Raji (cell line): ENCODE measurements around the gene KLHL5.
A peak's percentile ranks its signal among the peaks of the same experiment; 100 is the strongest.

ENCODE experiments used
- POLR2A ChIP-seq: IDR thresholded peaks from 2 replicates; pipeline ENCODE4 v1.6.1; 2011; ENCODE audit warnings: low read depth, low read length, control low read depth; ENCODE audit not compliant: insufficient read depth

Gene KLHL5

GRCh38 chr4:39062094-39062769 is at the start of gene KLHL5:
TSS of gene KLHL5 (plus strand) at chr4:39062232. CDS start at chr4:39062653, 421 bp downstream.
- TF ChIP-seq POLR2A, result no peak

- no peak for TF ChIP-seq POLR2A
Measured at GRCh38 chr4:39014028-39014427, 48.0 kb upstream of the KLHL5 start.

- no peak for TF ChIP-seq POLR2A
Measured at GRCh38 chr4:39020130-39020529, 41.9 kb upstream of the KLHL5 start.

- no peak for TF ChIP-seq POLR2A
Measured at GRCh38 chr4:39021631-39022030, 40.4 kb upstream of the KLHL5 start.

GRCh38 chr4:39022241-39022640 is 39.8 kb upstream of the KLHL5 start:
- no peak for TF ChIP-seq POLR2A

- TF ChIP-seq POLR2A, result no peak
Measured at GRCh38 chr4:39023059-39023458, 39.0 kb upstream of the KLHL5 start.

- TF ChIP-seq POLR2A, result no peak
Measured at GRCh38 chr4:39024311-39024865, 37.6 kb upstream of the KLHL5 start.

GRCh38 chr4:39025552-39026085 is 36.4 kb upstream of the KLHL5 start:
- no peak for TF ChIP-seq POLR2A

GRCh38 chr4:39026096-39026495 is 35.9 kb upstream of the KLHL5 start:
- TF ChIP-seq POLR2A, result no peak

- peak; percentile 28; the same call in 1 of the 2 replicates for TF ChIP-seq POLR2A
Measured at GRCh38 chr4:39029752-39030694, 32.0 kb upstream of the KLHL5 start.

- TF ChIP-seq POLR2A, result no peak
Measured at GRCh38 chr4:39030725-39031124, 31.3 kb upstream of the KLHL5 start.

GRCh38 chr4:39032218-39033085 is 29.6 kb upstream of the KLHL5 start, which contains the start of gene TMEM156:
TSS of gene TMEM156 (minus strand) at chr4:39032409. CDS start at chr4:39032313, 96 bp downstream.
- peak; percentile 65 for TF ChIP-seq POLR2A

GRCh38 chr4:39036172-39036571 is 25.9 kb upstream of the KLHL5 start:
- no peak for TF ChIP-seq POLR2A

- TF ChIP-seq POLR2A, result no peak
Measured at GRCh38 chr4:39037491-39037825, 24.6 kb upstream of the KLHL5 start.

GRCh38 chr4:39037941-39038340 is 24.1 kb upstream of the KLHL5 start:
- TF ChIP-seq POLR2A, result no peak

GRCh38 chr4:39039108-39039507 is 22.9 kb upstream of the KLHL5 start:
- no peak for TF ChIP-seq POLR2A
